Smooth muscle cell of the brain vasculature (primary cell): Measurements from ENCODE around the gene PABPN1L.
"Not testable (repeated sequence)": the region's sequence is repeated elsewhere in the genome, so short reads cannot be mapped to it uniquely, and the experiment has no call there.

Experiments used
- DNase-seq: peaks from one replicate; pipeline ENCODE4 v3.0.0-alpha.2; 2012; ENCODE audit warnings: low read depth, low spot score

Gene PABPN1L

DNA sequence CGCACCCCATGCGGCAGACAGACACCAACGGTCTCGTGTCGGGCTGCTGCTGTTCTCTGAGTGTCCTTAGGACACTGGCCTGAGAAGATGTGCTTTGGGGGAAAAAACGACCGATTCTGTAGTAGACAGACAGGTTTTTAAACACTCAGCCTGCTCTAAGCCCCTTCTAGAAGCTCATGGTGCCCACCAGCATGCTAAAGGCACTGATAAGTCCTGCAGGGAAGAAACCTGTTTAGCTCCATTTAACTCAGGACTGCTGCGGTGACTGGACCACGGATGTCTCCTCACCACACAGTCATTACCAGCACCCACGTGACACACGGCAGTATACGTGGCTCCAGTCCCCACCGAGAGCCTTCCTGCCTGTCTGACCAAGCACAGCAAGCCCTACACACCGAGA is 35.7 kb downstream of the PABPN1L start:
- DNase-seq, result no peak

DNA sequence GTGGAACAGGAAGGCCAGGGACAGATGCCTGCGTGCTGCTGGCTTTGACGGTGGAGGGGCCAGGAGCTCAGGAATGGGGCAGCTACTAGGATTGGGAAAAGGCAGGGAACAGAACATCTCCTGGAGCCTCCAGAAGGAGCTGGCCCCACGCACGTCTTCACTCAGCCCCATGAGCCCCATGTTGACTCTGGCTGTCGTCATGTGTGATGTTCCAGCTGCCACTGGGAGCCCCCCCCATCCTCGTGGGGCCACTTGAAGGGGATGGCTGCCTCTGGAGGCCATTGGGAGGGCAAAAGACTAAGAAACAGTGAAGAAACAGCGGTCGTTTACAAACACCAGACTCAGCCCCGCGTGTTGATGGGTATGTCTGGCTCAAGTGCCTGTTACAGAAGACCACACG is 36.2 kb downstream of the PABPN1L start:
- no peak for DNase-seq

DNA sequence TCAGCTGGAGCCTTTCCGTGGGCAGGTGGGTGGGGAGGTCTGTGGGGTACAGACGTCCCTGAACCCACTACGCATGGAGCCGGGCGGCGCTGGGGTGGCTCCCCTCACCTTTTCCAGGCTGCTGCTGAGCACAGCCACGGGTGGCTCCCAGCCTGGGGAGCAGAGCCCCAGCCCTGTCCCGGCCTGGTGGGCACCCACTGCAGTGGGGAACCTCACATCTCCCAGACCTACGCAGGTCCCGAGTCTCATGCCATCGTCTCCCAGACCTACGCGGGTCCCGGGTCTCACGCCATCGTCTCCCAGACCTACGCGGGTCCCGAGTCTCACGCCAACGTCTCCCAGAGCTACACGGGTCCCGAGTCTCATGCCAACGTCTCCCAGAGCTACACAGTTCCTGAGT is 37.7 kb downstream of the PABPN1L start:
- no peak for DNase-seq

DNA sequence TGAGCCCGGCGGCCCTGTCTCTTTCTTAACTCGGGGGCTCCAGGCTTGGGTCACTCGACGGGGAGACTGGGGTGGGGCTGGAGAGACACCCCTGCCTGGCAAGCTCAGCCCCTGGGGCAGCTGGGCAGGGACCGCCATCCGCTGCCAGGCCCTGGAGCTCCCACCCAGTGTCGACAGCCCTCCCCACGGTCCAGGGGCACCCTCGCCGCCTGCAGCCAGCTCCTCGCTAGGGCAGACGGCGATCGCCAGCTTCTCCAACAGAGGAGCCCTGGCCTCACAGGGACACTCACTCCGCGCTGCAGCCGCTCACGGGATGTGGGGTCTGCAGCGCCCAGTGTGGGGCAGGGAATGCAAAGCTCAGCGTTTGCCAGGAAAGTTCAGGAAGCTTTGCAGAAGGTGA is 38.7 kb downstream of the PABPN1L start:
- DNase-seq, result no peak

DNA sequence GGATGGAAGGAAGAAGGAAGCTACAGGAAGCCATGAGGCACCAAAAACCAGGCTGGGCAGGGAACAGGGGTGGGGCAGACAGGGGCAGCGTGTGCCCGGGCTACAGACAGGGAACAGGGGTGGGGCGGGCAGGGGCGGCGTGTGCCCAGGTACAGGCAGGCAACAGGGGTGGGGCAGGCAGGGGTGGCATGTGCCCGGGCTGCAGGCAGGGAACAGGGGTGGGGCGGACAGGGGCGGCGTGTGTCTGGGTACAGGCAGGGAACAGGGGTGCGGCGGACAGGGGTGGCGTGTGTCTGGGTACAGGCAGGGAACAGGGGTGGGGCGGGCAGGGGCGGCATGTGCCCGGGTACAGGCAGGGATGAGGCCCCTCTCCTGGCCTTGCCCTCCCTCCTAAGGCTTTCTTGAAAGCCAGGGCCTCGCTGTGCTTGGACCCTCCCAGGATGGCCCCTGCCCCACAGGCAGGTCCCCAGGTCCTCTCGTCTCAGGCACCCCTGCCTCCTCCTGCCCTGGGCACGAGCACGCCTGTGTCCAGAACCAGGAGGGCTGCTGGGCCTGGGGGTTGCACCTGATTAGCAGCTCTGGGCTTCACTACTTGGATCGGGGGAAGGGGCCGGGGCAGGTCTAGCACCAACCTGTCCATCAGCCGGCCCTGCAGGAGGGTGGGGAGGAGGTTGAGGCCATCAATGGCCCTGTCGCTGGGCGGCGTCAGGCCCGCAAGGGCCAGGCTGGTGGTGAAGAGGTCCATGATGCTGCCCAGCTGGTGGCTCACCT is 40.2 kb downstream of the PABPN1L start:
- DNase-seq, result no peak

DNA sequence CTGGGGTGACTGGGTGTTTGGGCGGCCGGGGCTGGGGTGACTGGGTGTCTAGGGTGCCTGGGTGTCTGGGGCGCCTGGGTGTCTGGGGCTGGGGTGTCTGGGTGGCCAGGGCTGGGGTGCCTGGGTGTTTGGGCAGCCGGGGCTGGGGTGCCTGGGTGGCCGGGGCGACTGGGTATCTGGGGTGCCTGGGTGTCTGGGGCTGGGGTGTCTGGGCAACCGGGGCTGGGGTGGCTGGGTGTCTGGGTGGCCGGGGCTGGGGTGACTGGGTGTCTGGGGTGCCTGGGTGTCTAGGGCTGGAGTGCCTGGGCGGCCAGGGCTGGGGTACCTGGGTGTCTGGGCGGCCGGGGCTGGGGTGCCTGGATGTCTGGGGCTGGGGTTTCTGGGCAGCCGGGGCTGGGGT is 41.3 kb downstream of the PABPN1L start:
- no peak for DNase-seq

DNA sequence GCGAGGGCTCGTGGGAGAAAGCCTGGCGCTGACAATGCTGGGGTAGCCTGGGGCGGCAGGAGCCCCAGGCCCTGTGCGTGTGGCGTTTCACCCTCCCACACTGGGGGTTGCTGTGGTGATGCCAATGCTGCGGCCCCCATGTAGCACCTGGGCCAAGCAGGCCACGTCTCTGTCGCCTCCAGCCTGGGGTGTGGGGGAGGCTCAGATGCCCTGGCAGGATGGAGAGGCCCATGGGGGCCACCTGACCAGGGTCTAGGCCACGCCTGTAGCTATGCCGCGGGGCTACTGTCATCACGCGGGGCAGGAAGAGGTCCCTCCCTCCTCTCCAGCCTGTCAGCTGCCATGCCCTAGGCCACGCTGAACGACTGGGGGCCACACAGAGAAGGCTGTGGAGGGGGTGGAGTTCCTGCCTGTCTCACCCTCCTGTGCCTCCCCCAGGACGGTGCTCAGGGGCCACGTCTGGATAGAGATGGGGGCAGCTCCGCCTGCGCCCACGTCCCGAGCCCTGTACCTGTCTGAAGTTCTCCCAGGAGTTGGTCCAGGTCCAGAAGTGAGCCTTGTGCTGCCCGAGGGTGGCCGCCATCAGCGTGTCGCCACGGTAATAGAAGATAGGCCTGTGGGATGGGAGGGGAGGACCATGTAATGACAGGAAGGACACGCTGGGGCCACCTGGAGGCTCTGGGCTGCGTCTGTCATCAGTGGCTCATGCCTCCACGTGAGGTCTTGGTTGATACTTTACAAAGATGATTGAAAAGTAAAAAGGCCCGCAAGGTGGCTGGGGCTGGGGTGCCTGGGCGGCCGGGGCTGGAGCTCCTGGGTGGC is 42.0 kb downstream of the PABPN1L start:
- DNase-seq, result no peak

DNA sequence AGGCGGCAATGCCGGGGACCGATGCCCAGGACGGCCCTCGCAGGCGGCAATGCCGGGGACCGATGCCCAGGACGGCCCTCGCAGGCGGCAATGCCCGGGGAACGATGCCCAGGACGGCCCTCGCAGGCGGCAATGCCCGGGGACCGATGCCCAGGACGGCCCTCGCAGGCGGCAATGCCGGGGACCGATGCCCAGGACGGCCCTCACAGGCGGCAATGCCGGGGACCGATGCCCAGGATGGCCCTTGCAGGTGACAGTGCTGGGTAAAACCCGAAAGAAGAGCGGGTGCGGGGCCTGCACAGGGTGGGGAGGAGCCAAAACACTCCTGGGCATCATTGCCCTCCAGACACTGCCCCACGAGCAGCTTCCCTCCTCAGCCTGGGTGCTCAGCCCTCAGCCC is 42.8 kb downstream of the PABPN1L start:
- not testable (repeated sequence) for DNase-seq

DNA sequence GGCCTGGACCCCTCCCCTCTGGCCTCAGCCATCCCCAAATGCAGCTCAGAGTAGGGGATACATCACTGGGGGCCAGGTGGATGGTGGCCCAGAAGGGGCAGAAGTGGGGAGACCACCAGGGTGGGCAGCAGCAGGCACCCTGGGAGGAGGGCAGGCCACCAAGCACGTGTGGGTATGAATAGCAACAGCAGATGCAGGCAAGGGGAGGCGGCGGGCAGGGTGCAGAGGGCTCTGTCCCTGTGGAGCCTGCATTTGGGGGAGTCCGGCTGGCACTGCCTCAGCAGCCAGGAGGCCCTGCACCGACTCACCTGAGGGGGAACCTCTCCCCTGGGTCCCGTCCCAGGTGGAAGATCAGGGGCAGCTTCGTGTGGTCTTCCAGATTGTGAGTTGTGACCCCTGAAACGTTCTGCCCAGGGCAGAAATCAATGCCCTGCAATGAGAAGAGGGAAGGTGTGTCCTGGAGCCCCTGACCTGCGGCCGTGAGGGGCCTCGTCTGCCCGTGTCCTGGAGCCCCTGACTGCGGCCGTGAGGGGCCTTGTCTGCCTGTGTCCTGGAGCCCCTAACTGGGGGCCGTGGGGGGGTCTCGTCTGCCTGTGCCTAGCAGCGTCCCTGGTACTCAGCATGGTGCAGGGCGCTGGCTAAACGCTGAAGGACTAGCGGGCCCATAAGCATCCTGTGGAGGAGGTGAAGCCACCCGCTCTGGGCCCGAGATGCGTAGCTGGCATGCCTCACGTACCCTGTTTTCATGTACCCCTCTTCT is 44.0 kb downstream of the PABPN1L start:
- DNase-seq, result no peak

DNA sequence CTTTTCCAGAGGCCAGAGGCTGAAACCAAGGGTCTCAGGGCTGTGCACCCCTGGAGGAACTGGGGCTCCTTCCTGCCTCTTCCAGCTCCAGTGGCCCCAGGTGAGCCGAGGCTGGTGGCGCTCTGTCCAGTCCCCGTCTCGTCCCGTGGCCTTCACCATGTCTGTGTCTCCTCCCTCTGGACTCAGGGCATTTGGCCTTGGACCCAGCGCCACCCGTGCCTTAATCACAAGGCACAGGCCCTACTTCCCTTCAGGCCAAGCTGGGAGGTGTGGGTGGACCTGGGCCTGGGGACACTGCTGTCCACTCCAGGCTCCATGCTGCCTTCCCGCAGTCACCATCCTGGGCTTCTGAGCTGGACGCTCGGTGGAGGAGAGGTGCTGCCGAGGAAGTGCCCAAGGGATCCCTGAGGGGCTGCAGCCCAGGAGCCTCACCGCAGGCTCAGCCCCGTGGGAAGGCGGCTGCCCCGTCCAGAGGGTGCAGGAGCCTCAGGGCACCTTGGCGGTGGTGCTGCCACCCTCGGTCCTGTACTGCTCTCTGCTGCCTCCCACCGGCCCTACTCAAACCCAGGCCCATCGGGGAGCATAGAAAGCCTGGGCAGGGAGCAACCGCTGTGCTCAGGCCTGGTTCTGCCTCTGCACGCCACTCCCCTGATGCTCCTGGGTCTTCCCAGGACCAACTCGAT is 45.2 kb downstream of the PABPN1L start:
- DNase-seq, result no peak

DNA sequence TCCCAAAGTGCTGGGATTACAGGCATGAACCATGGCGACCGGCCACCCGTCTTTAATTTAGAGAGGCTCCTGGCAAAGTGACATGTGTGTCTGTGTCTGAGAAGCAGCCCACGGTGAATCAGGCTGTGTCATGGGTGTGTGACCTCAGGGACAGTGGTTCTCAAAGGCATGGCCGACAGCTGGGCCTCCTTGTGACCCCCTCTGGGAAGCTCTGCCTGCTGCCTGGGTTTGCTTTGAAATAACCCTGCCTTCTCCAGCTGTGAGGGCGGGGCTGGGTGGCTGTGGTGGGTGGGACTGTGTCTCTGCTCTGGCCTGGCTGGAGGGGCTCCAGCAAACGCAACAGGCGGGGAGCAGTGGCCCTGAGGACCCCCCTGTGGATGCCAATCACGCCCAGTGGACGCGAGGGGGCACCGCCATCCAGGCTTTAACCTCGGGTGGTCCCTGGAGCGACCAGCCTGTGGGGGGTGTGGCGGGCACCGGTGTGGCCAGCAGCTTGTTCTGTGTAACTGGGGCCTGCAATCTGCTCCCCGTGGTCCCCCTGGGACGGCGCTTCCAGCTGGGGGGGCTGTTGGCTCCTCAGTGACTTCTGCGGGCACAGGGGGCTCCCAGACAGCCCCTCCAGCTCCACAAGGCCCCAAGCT is 46.0 kb downstream of the PABPN1L start:
- no peak for DNase-seq

DNA sequence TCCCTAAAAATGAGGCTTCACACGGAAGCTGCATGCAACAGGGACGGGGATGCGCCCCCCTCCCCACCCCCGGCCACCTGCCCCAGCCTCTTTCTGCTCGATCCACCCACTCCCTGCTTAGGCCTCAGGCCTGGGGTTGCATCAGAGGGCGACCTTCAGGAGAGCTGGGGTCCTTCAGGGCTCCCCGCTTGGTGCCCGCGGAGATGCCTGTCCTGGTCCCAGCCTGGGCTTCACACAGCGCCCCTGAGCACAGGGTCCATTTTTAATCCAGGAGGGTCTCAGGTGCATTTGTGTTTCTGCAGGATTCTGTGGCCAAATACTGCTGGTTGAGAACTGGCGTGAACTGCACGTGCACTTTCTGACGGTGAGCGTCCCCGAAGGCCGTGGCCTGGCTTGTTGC is 47.3 kb downstream of the PABPN1L start:
- no peak for DNase-seq

DNA sequence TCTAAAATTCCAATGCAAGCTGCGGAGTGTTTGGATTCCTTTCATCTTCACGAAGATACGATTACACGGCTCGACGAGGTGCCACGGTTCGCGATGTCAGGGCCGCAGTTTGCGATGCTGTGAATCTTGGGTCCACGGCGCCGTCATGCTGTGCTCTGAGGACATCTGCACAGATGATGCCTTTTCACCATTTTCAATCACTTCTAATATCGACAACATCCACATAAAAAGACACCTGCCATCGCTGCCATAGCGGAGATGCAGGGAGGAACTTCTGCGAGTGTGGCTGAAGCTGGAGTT is 47.9 kb downstream of the PABPN1L start:
- DNase-seq, result no peak

DNA sequence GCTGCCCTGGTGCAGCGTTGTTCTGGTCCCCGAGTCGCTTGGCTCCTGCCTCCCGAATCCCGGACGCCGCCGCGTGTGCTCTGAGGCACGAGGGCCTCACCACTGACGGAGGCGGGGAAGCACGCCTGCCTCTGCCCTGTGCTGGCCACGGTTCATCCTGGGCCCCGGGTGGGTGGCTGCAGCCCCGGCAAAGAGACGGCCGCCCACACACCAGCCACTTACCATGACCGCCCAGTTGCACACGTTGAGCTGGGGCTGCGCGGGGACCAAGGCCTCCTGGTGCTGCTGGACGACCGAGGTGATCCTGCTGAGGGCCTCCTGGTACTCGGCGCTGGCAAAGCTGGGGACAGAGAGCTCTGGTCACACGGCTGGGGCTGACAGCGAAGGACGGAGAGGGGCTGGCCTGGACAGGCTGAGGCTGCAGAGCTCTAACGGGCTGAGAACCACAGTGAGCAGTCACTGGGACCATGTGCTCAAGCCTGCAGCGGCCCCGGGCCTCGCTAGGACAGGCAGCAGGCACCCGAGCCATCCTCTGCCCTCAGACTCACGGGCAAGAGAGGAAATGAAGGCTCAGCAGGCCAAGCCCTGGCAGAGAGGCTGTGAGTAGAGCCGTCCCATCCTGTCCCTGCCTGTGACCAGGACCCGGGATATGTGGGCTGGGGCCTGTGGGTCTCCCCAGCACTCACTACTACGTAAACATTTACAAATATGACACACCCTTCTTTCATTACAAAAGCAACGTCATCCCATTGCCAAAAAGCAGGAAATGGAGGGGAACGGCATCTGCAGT is 48.5 kb downstream of the PABPN1L start:
- no peak for DNase-seq

DNA sequence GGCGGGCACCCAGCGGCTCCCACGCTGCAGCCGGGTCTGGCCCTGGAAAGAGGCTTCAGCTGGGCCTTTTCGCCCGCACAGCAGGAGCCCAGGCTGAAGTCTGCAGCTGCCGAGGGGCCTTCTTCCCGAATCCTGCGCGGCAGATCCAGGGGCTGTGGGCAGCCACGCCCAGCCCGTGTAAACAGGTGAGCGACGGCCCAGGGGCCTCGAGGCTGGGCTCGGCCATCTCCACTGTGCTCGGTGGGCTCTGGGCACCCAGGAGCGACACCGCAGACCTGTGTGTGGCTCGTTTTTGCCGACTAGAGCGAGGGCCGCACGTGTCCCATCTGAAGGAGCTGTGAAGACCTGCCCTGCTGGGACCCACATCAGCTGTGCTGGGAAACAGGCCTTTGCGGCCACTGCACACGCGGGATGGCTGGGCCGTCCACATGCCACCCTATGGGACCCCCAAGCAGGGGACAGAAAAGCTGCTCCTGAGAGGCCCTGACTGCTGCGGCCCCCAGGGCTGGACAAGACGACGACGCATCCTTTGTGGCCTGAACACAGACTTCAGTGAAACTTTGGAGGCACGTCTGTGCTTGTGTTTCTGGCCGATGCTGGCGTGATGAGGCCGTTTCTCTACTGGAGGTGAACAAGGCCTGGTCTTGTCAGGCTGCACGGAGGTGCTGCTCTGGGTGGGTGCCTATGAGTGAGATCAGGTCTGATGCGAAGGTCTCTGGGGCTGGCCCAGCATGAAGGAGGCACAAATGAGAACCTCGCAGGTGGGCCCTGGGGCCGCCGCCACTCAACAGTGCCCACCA is 49.5 kb downstream of the PABPN1L start:
- DNase-seq, result no peak

DNA sequence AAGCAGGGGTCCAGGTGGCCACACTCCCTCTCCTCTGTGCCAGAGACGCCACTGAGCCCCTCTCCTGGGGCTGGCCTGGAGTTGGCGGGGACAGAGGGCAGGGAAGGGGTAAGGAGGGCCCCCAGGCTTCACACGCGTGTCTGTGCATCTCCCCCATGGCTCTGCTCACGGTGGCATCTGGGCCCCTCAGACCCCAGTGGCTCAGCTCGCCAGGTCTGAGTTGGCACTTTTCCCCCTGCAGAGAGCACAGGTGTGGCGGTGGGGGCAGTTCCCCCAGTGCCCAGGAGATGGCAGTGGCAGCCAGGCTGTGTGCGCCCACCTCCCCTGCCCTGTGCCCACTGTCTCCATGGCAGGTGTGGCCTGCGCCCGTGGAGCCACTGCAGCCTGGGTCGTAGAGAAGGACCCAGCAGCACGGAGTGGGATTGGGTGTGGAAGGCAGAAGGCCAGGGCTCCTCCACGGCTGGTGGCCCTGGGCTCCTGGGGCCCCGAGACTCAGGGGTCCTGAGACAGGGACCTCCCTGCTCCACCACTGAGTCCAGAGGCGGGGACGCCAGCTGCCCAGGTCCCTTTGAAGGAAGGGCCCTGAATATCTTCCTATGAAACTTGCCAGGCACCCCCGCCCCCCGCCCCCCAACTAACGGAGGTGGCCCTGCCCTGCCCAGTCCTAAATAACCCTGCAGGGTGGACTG is 50.4 kb downstream of the PABPN1L start:
- no peak for DNase-seq

DNA sequence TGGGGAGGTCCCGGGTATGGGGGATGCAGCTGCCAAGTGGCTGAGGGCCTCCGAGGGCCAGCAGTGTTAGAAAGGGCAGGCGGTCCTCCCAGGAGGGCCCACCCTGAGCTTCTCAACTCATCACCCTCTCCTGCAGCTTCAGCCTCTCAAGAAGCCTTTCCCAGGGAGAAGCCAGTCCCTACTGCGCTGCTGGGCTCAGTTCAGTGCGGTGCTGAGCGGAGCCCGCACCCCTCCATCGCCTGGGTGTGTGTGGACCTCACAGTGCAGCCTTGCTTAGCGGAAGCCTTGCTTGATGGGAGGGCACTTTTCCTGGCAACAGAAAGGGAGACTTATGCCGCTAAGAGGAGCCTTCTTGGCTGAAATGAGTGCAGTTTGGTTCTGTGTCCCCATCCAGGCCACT is 51.2 kb downstream of the PABPN1L start:
- DNase-seq, result no peak

DNA sequence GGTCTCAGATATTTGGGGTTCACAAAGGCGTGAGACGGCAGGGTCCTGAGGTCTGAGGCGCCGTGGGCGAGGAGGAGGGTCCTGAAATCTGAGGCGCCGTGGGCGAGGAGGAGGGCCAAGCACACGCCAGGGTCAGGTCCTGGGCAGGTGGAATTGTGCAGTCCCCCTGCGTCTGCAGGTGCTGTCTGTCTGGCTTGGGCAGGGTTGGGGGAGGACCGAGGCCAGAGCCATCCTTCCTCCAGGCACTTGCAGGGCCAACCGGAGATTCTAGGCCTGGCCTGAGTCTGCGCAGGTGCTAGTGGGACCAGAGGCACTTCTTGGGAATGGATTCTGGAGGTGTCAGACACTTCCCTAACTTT is 52.3 kb downstream of the PABPN1L start:
- no peak for DNase-seq
